ENCODE data around the gene ADPGK. TPM values are rescaled to one million over a fixed set of nuclear protein-coding genes. Genes with fewer than 3 reads are reported as not detected.

ADPGK gene
- polyA plus RNA-seq: 33.7 and 38.2 TPM in 2 replicates
- 32.1 and 33.9 TPM in 2 replicates for polyA minus RNA-seq

GRCh38 chr15:72783640-72784455 lies at the start of gene ADPGK:
TSS of gene ADPGK (minus strand) at chr15:72783758. CDS start at chr15:72783691, 67 bp downstream.
- Histone ChIP-seq H3K4me2 (ENCODE audit: low read length) (peak within 1 kb of the TSS; percentile 100), H3F3A (ENCODE audit: insufficient read depth, low read length, poor library complexity, severe bottlenecking) (peaks cover 8% of the 10 kb centered on the region), H3K79me2 (replicated peaks; ENCODE audit: insufficient read depth, low read length) (peaks cover 26% of the 10 kb centered on the region), H3K27me3 (ENCODE audit: insufficient read depth, low read depth, low read length) (no peaks in the 10 kb centered on the region), H2AFZ (ENCODE audit: low read depth, low read length) (peak within 1 kb of the TSS; percentile 98), H3K27ac (ENCODE audit: low read length) (peak within 1 kb of the TSS; percentile 99), H3K4me3 (ENCODE audit: low read length) (peak within 1 kb of the TSS; percentile 98), H3K9ac (ENCODE audit: low read length) (peak within 1 kb of the TSS; percentile 94), H3K36me3 (ENCODE audit: insufficient read depth, low read length) (no peaks in the 10 kb centered on the region), H4K20me1 (ENCODE audit: insufficient read depth) (no peaks in the 10 kb centered on the region), H3K9me3 (ENCODE audit: low read length) (no peaks in the 10 kb centered on the region), H3K9me2 (ENCODE audit: insufficient read depth, low read length) (no peaks in the 10 kb centered on the region)
- TF ChIP-seq SMC3 (conservative IDR thresholded peaks at IDR 0.05; ENCODE audit: poor library complexity) (peak; percentile 88), CTCF (IDR thresholded peaks at IDR 0.05; ENCODE audit: poor library complexity, severe bottlenecking) (peak; percentile 89), RAD21 (conservative IDR thresholded peaks at IDR 0.05) (peak; percentile 89), TAF1 (IDR thresholded peaks at IDR 0.05; ENCODE audit: low read depth) (peak; percentile 90), REST (IDR thresholded peaks at IDR 0.05; ENCODE audit: borderline replicate concordance) (peak; percentile 94), POLR2AphosphoS5 (IDR thresholded peaks at IDR 0.05) (peak; percentile 95), EP300 (conservative IDR thresholded peaks at IDR 0.05; ENCODE audit: poor library complexity, severe bottlenecking) (peak; percentile 85), MXI1 (conservative IDR thresholded peaks at IDR 0.05; ENCODE audit: poor library complexity, severe bottlenecking) (peak; percentile 98), EZH2 (IDR thresholded peaks at IDR 0.05; ENCODE audit: borderline replicate concordance, insufficient read depth, low read length, poor library complexity, severe bottlenecking) (no peak)

DNA sequence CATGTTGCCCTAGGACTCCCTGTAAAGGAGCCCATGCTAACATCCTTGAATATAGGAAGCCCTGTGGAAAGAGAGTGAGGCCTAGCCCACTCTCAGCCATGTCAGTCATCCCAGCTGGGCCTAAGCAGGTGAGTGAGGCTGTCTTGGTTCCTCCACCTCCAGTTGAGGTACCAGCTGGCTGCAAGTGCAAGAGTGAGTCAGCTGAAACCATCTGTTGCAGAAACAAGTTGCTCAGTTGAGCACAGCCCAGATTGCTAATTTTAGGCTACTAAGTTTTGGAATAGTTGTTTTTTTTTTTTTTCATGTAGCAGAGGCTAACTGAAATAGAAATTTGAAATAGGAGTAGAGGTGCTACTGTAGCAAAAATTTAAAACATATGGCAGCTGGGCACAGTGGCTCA lies 43.7 kb upstream of the ADPGK start:
- no peaks in the 10 kb centered on the region for H3K27me3 ChIP-seq (ENCODE audit: insufficient read depth, low read depth, low read length)
- H3K27ac ChIP-seq (ENCODE audit: low read length): no peak overlapping the region
- no peak for TF ChIP-seq REST (IDR thresholded peaks at IDR 0.05; ENCODE audit: borderline replicate concordance)
- no peak for TF ChIP-seq POLR2AphosphoS5 (IDR thresholded peaks at IDR 0.05)
- no peak for TF ChIP-seq EZH2 (IDR thresholded peaks at IDR 0.05; ENCODE audit: borderline replicate concordance, insufficient read depth, low read length, poor library complexity, severe bottlenecking)
- TF ChIP-seq CTCF (IDR thresholded peaks at IDR 0.05; ENCODE audit: poor library complexity, severe bottlenecking): no peak
- no peak for TF ChIP-seq MXI1 (conservative IDR thresholded peaks at IDR 0.05; ENCODE audit: poor library complexity, severe bottlenecking)
- TF ChIP-seq EP300 (conservative IDR thresholded peaks at IDR 0.05; ENCODE audit: poor library complexity, severe bottlenecking): no peak
- no peak for TF ChIP-seq SMC3 (conservative IDR thresholded peaks at IDR 0.05; ENCODE audit: poor library complexity)
- no peak for TF ChIP-seq TAF1 (IDR thresholded peaks at IDR 0.05; ENCODE audit: low read depth)
- H3K79me2 ChIP-seq (replicated peaks; ENCODE audit: insufficient read depth, low read length): no peaks in the 10 kb centered on the region
- no peaks in the 10 kb centered on the region for H3K9me3 ChIP-seq (ENCODE audit: low read length)
- H3K9me2 ChIP-seq (ENCODE audit: insufficient read depth, low read length): no peaks in the 10 kb centered on the region
- H3K4me3 ChIP-seq (ENCODE audit: low read length): no peak overlapping the region
- H4K20me1 ChIP-seq (ENCODE audit: insufficient read depth): no peaks in the 10 kb centered on the region
- no peaks in the 10 kb centered on the region for H3K36me3 ChIP-seq (ENCODE audit: insufficient read depth, low read length)
- no peak overlapping the region for H3K9ac ChIP-seq (ENCODE audit: low read length)
- H3F3A ChIP-seq (ENCODE audit: insufficient read depth, low read length, poor library complexity, severe bottlenecking): no peaks in the 10 kb centered on the region
- H2AFZ ChIP-seq (ENCODE audit: low read depth, low read length): no peak overlapping the region
- no peak overlapping the region for H3K4me2 ChIP-seq (ENCODE audit: low read length)
